Epithelial cell of proximal tubule (primary cell): Measurements from ENCODE around the gene MARVELD2. TPM values are rescaled to one million over a fixed set of nuclear protein-coding genes. Genes with fewer than 3 reads are reported as not detected.
A peak's percentile ranks its signal among the peaks of the same experiment; 100 is the strongest.
"Not testable (repeated sequence)": the region's sequence is repeated elsewhere in the genome, so short reads cannot be mapped to it uniquely, and the experiment has no call there.

Source experiments
- DNase-seq: peaks from one replicate; pipeline ENCODE4 v3.0.0-alpha.2; 2011; ENCODE audit warnings: low read depth
- H3K4me3 ChIP-seq: 2 replicates; pipeline ENCODE4 v1.5.1; 2011; ENCODE audit warnings: low read depth, mild to moderate bottlenecking, low read length
- CTCF ChIP-seq: conservative IDR thresholded peaks from 2 replicates; pipeline ENCODE4 v1.5.1; 2012; ENCODE audit warnings: low read depth, mild to moderate bottlenecking, low read length
- total RNA-seq: library from RNA; depleted of rRNA; stranded (reverse); fragments of >200 nt; gene quantifications from 2 replicates; pipeline ENCODE4 v1.2.3, GENCODE V29; 2015

The MARVELD2 gene
- 12.6 and 13.1 TPM in 2 replicates for total RNA-seq

GRCh38 chr5:69414885-69415583, at the start of gene MARVELD2:
MARVELD2 (plus strand) TSS chr5:69415116; CDS start chr5:69419386, 4,270 bp downstream.
- H3K4me3 ChIP-seq: peak within 1 kb of the TSS; percentile 96
- peak; percentile 53 for TF ChIP-seq CTCF
- no peak for DNase-seq

- TF ChIP-seq CTCF: no peak
- H3K4me3 ChIP-seq: peak overlapping the region; percentile 91
- no peak for DNase-seq
These were observed 47.1 kb upstream of the MARVELD2 start for GRCh38 chr5:69367697-69368279.

- no peak for DNase-seq
- peak overlapping the region; percentile 91 for H3K4me3 ChIP-seq
- no peak for TF ChIP-seq CTCF
These were observed 46.2 kb upstream of the MARVELD2 start for GRCh38 chr5:69368458-69369339.

GRCh38 chr5:69369340-69370121, 45.4 kb upstream of the MARVELD2 start, which contains the start of the genes AK6, RAD17 and TAF9:
AK6 (minus strand) TSS chr5:69369520; CDS start chr5:69369490, 30 bp downstream.
RAD17 (plus strand) TSS chr5:69369818; CDS start chr5:69372209, 2,391 bp downstream.
TAF9 (minus strand) TSS chr5:69369520; CDS start chr5:69365737, 3,783 bp downstream.
- DNase-seq: peak; percentile 61
- peak within 1 kb of the TSS; percentile 91 for H3K4me3 ChIP-seq
- no peak for TF ChIP-seq CTCF

- not testable (repeated sequence) for DNase-seq
- peak overlapping the region; percentile 91 for H3K4me3 ChIP-seq
These were observed 44.6 kb upstream of the MARVELD2 start for GRCh38 chr5:69370335-69370734.

GRCh38 chr5:69372394-69372793, 42.5 kb upstream of the MARVELD2 start:
- no peak for TF ChIP-seq CTCF
- DNase-seq: no peak
- no peak overlapping the region for H3K4me3 ChIP-seq
